ENCODE results near the gene PCNX4. TPM values are rescaled to one million over a fixed set of nuclear protein-coding genes. Genes with fewer than 3 reads are reported as not detected.

The PCNX4 gene
- total RNA-seq, 1 experiment from 2014 or later: 48.4 TPM

DNA sequence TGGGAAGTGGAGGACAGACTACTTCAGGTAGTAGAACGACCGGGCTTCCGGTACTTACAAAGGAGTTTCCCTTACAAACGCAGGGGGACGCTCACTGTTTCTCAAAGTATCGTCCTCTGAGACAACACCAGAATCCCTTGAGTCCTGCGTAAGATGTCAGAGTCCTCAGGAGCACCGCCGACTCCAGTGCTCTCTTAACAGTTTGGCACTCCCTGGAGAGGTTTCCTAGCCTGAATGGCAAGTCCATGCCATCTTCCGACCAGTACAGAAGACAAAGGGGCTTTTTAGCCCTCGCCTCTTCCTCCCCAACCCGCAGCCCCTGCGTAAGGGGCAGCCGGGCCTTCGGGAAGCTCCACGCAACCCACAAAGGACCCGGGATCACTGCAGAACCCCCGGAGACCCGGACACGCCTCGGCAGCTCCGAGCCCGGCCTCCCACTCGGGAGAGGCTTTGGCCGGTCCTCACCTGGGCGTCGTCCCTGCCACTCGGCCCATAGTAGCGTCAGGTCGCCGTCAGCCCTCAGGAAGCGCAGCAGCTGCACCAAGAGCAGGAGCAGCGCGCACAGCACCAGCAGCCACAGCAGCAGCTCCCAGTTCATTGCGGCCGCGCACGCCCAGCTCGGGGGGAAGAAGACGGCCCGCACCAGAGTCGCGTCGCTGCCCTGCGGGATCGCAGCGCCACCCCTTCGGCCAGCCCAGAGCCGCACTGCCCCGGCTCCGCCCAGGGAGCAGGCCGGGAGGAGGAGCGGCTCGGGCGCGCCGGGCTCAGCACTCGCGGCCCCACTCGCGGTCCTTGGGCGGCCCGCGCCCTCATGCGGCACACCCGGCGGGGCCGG is 73.2 kb downstream of the PCNX4 start, which contains the start of gene DHRS7:
DHRS7 (minus strand) TSS at position 687 of the 835 bp plus-strand sequence; CDS start at position 598, 89 bp downstream.
- no peaks in the 10 kb centered on the region for H3K9me2 ChIP-seq (ENCODE audit: insufficient read depth)
- intact Hi-C loops (cut with micrococcal nuclease): loop anchor here (2.0 to 5.0 kb wide), 2 partner anchors 74 to 198 kb away; partner anchors contain the start of gene PCNX4
- CTCF ChIA-PET: interaction anchor here (0.8 to 2.1 kb wide), 4 partner anchors 99 to 202 kb away, joined by 3 to 4 read pairs (median 3); no protein-coding TSS in a partner anchor
- H3K27me3 ChIP-seq (ENCODE audit: insufficient read depth, low read length): no peaks in the 10 kb centered on the region
- DNase-seq (ENCODE audit: low read depth, low spot score) (peak; percentile 51), ATAC-seq (peak; percentile 98)
- POLR2A ChIA-PET: interaction anchor here (1.0 kb wide), 1 partner anchor 98 kb away, joined by 4 read pairs; no protein-coding TSS in a partner anchor
- H3K4me1 ChIP-seq (ENCODE audit: control insufficient read depth in 1 of 2, insufficient read depth in 2 of 2, low read length in 2 of 2): peaks cover 16 to 27% of the 10 kb centered on the region in 2 experiments
- TSS peak; percentile 63 for BruUV-seq (replicated peaks)
- H3K27ac ChIP-seq (ENCODE audit: low read depth, low read length): peak within 1 kb of the TSS; percentile 91
- H2AFZ ChIP-seq (ENCODE audit: low read depth, low read length, poor library complexity, severe bottlenecking): peak within 1 kb of the TSS; percentile 84
- RAD21 ChIA-PET (ENCODE audit: low non-redundant PET in 1 of 2, low total read pairs in 2 of 2, uncharacterized antibody in 2 of 2, unreplicated experiment in 2 of 2): no interaction called here
- H3K9me3 ChIP-seq (ENCODE audit: control insufficient read depth in 1 of 2, insufficient read depth in 1 of 2, low read depth in 1 of 2, low read length in 2 of 2): no peaks in the 10 kb centered on the region
- H3K4me2 ChIP-seq (ENCODE audit: low read length): peak within 1 kb of the TSS; percentile 97
- H3K4me3 ChIP-seq (replicated peaks in 1 of 2; ENCODE audit: low read depth in 1 of 2, low read length in 2 of 2): peak within 1 kb of the TSS; percentile 79 to 98
- peaks cover 5% of the 10 kb centered on the region for H3K79me2 ChIP-seq (ENCODE audit: insufficient read depth, low read length)
- peak within 1 kb of the TSS; percentile 87 for H3K9ac ChIP-seq (ENCODE audit: low read length)
- TF ChIP-seq YY1 (IDR thresholded peaks at IDR 0.05; ENCODE audit: extremely low read depth, insufficient replicate concordance, low read depth, low read length) (peak; percentile 33), ZBTB33 (IDR thresholded peaks at IDR 0.05; ENCODE audit: extremely low read depth, insufficient replicate concordance, low read length) (no peak), RAD21 (IDR thresholded peaks at IDR 0.05; ENCODE audit: low read depth) (peak; percentile 71), ZFX (IDR thresholded peaks at IDR 0.05) (peak; percentile 92), MAX (IDR thresholded peaks at IDR 0.05) (peak; percentile 15; the same call in 1 of the 2 replicates), SRF (IDR thresholded peaks at IDR 0.05; ENCODE audit: low read depth) (no peak), SP1 (IDR thresholded peaks at IDR 0.05; ENCODE audit: low read depth) (no peak), TCF7L2 (IDR thresholded peaks at IDR 0.05; ENCODE audit: borderline replicate concordance, extremely low read depth, insufficient read depth, insufficient read length) (peak; percentile 29), EZH2 (IDR thresholded peaks at IDR 0.05) (no peak), CEBPB (IDR thresholded peaks at IDR 0.05; ENCODE audit: low read depth) (no peak), ELF1 (IDR thresholded peaks at IDR 0.05; ENCODE audit: borderline replicate concordance, low read depth) (peak; percentile 19; the same call in 1 of the 2 replicates), JUND (IDR thresholded peaks at IDR 0.05) (no peak), FOSL1 (IDR thresholded peaks at IDR 0.05; ENCODE audit: low read depth) (no peak), POLR2AphosphoS5 (IDR thresholded peaks at IDR 0.05; ENCODE audit: low read depth, low read length) (peak; percentile 75), POLR2A (IDR thresholded peaks at IDR 0.05; ENCODE audit: borderline replicate concordance, extremely low read depth, insufficient read depth, insufficient read length) (peak; percentile 42), CBX3 (IDR thresholded peaks at IDR 0.05; ENCODE audit: low read depth) (peak; percentile 59; the same call in 1 of the 2 replicates)
- TF ChIP-seq, protein P1, sequence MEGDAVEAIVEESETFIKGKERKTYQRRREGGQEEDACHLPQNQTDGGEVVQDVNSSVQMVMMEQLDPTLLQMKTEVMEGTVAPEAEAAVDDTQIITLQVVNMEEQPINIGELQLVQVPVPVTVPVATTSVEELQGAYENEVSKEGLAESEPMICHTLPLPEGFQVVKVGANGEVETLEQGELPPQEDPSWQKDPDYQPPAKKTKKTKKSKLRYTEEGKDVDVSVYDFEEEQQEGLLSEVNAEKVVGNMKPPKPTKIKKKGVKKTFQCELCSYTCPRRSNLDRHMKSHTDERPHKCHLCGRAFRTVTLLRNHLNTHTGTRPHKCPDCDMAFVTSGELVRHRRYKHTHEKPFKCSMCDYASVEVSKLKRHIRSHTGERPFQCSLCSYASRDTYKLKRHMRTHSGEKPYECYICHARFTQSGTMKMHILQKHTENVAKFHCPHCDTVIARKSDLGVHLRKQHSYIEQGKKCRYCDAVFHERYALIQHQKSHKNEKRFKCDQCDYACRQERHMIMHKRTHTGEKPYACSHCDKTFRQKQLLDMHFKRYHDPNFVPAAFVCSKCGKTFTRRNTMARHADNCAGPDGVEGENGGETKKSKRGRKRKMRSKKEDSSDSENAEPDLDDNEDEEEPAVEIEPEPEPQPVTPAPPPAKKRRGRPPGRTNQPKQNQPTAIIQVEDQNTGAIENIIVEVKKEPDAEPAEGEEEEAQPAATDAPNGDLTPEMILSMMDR (IDR thresholded peaks at IDR 0.05 in 2 of 3, conservative IDR thresholded peaks at IDR 0.05 in 1 of 3; ENCODE audit: borderline replicate concordance in 1 of 3, insufficient read depth in 1 of 3, low read depth in 2 of 3, low read length in 2 of 3): peak; percentile 43 to 46 (median 45); a peak in 3 of 6 replicates
- TF ChIP-seq, protein P2, sequence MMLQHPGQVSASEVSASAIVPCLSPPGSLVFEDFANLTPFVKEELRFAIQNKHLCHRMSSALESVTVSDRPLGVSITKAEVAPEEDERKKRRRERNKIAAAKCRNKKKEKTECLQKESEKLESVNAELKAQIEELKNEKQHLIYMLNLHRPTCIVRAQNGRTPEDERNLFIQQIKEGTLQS (IDR thresholded peaks at IDR 0.05): no peak
- H3K36me3 ChIP-seq (ENCODE audit: control insufficient read depth in 1 of 2, insufficient read depth in 2 of 2, low read length in 2 of 2): no peaks in the 10 kb centered on the region
- H4K20me1 ChIP-seq (ENCODE audit: insufficient read depth): no peaks in the 10 kb centered on the region

All from HCT116 (cell line).